ENCODE data around the gene MOK.

The MOK gene

DNA sequence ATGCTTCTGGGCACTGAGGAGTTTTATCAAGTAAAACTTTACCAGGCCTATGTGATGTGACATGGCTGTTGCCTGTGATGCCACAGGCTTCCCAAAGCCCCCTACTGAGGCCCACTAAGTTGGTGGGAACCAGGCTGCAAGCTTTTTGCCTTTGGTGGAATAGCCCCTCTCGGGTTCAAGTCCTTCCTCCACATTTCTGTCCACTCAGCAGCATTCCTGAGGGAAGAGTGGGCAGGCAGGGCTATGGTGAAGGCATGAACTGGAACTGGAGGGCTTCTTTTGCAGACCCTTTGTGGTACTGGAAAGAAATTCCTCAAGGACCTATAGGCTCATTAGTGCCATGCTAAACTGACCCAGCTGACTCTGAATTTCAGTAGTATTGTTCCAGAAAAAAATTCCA lies 116.8 kb downstream of the MOK start:
- H3K27ac ChIP-seq (ENCODE audit: low read depth, low read length) = no peak overlapping the region
- H3K9me3 ChIP-seq (ENCODE audit: control insufficient read depth, insufficient read depth, low read depth, low read length) = no peaks in the 10 kb centered on the region
- no peak overlapping the region for H3K9ac ChIP-seq (ENCODE audit: low read length)
- H3K36me3 ChIP-seq (ENCODE audit: control insufficient read depth, insufficient read depth, low read length) = no peaks in the 10 kb centered on the region
- peaks cover 30% of the 10 kb centered on the region for H3K4me1 ChIP-seq (ENCODE audit: control insufficient read depth, insufficient read depth, low read length)
- H3K27me3 ChIP-seq (ENCODE audit: control insufficient read depth, insufficient read depth, low read length) = no peaks in the 10 kb centered on the region
- no peak overlapping the region for H3K4me3 ChIP-seq (ENCODE audit: low read depth, low read length)

DNA sequence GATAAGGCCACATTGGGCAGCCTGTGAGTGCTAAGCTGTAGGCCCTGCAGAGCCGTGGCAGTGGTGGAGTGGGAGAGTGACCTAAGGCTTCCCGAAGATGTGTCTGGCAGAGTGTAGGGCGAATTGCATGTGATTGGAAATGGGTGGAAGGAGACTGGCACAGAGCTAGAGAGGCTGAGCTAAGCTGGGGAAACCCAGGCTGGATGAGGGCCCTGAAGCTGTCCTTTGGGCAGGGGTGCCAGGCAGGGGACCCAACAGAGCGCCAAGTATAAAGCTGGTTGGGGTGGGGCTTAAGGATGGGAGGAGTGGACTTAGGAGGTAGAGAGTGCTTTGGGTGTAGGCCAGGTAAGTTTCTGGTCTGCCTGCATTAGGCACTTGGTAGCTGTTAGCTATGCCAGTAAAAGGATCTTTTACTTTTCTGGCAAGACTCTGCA lies 117.4 kb downstream of the MOK start:
- no peaks in the 10 kb centered on the region for H3K27me3 ChIP-seq (ENCODE audit: control insufficient read depth, insufficient read depth, low read length)
- no peaks in the 10 kb centered on the region for H3K9me3 ChIP-seq (ENCODE audit: control insufficient read depth, insufficient read depth, low read depth, low read length)
- no peak overlapping the region for H3K27ac ChIP-seq (ENCODE audit: low read depth, low read length)
- H3K4me3 ChIP-seq (ENCODE audit: low read depth, low read length) = no peak overlapping the region
- H3K36me3 ChIP-seq (ENCODE audit: control insufficient read depth, insufficient read depth, low read length) = no peaks in the 10 kb centered on the region
- peaks cover 29% of the 10 kb centered on the region for H3K4me1 ChIP-seq (ENCODE audit: control insufficient read depth, insufficient read depth, low read length)
- H3K9ac ChIP-seq (ENCODE audit: low read length) = no peak overlapping the region

DNA sequence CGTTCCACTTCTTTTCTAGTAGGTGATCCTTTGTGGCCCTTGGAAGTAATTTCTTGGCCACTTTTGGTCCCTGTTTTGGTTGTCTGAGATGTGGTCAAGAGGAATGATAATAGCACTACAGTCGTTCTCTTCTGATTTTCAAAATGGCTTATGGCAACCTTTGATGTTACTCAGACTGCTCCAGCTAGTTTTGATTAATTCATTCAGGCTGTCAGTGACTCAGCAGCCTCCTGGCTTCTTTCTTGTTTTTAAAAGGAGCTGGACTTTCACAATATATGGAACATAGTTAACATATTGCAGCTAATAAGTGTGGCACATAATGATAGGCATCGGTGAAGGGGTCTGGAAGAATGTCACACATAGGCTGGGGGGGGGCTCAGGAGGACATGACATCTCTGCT lies 117.9 kb downstream of the MOK start:
- no peaks in the 10 kb centered on the region for H3K27me3 ChIP-seq (ENCODE audit: control insufficient read depth, insufficient read depth, low read length)
- no peak overlapping the region for H3K27ac ChIP-seq (ENCODE audit: low read depth, low read length)
- no peaks in the 10 kb centered on the region for H3K9me3 ChIP-seq (ENCODE audit: control insufficient read depth, insufficient read depth, low read depth, low read length)
- no peaks in the 10 kb centered on the region for H3K36me3 ChIP-seq (ENCODE audit: control insufficient read depth, insufficient read depth, low read length)
- peaks cover 29% of the 10 kb centered on the region for H3K4me1 ChIP-seq (ENCODE audit: control insufficient read depth, insufficient read depth, low read length)
- H3K4me3 ChIP-seq (ENCODE audit: low read depth, low read length) = no peak overlapping the region
- no peak overlapping the region for H3K9ac ChIP-seq (ENCODE audit: low read length)

DNA sequence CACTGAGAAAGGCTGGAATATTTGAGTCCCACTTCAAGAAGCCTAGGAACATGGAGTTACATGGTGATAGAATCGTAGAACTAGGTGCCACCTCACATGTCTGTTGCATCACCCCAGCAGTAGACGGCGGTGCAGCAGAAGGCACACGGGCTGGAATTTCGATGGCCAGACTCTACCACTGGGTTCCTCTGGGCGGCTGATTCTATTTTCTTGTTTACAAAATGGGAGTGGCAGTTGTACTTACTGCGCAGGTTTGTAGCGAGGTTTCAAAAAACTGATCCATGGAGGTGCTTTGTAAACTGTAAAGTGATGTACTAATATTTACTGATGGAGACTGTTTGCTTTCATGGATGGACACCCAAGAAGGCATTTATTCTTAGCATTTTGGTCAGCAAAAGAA lies 119.6 kb downstream of the MOK start:
- Histone ChIP-seq H3K4me3 (ENCODE audit: low read depth, low read length) (no peak overlapping the region), H3K4me1 (ENCODE audit: control insufficient read depth, insufficient read depth, low read length) (peaks cover 18% of the 10 kb centered on the region), H3K9ac (ENCODE audit: low read length) (no peak overlapping the region), H3K27me3 (ENCODE audit: control insufficient read depth, insufficient read depth, low read length) (no peaks in the 10 kb centered on the region), H3K9me3 (ENCODE audit: control insufficient read depth, insufficient read depth, low read depth, low read length) (no peaks in the 10 kb centered on the region), H3K27ac (ENCODE audit: low read depth, low read length) (no peak overlapping the region), H3K36me3 (ENCODE audit: control insufficient read depth, insufficient read depth, low read length) (no peaks in the 10 kb centered on the region)

DNA sequence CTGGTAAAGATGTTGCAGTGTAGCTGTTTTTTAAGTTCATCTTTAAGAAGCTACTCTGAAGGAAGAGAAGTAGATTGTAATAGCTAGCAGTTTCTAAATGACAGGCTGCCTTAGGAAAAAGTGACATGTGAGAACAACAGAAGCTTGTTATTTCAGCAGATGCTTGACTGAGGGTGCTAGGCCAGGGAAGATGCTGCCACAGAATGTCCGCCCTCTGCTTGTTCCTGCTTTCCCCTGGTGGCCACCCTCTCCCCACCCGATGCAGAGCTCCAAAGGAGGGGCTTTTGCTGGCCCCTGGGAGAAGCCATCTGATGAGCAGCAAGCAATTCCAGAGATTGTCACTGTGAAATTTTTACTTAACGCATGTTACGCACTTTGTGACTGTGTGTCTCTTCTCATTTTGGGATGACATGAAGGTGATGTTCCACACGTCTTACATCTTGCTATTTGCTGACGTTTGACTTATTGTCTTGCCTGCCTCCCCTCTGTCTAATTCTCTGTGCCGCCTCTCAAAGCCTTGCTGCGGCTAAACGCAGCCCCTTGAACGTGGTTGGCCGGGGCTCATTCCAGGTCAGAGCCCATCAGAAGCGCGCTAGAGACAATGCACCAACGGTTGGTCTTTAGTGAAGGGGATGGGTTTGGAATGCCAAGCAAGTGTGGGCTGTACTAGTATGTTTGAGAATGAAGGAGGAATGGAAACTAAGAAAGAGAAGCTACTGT lies 120.5 kb downstream of the MOK start:
- peaks cover 15% of the 10 kb centered on the region for H3K4me1 ChIP-seq (ENCODE audit: control insufficient read depth, insufficient read depth, low read length)
- H3K9me3 ChIP-seq (ENCODE audit: control insufficient read depth, insufficient read depth, low read depth, low read length) = no peaks in the 10 kb centered on the region
- no peaks in the 10 kb centered on the region for H3K27me3 ChIP-seq (ENCODE audit: control insufficient read depth, insufficient read depth, low read length)
- no peak overlapping the region for H3K9ac ChIP-seq (ENCODE audit: low read length)
- no peak overlapping the region for H3K4me3 ChIP-seq (ENCODE audit: low read depth, low read length)
- no peak overlapping the region for H3K27ac ChIP-seq (ENCODE audit: low read depth, low read length)
- no peaks in the 10 kb centered on the region for H3K36me3 ChIP-seq (ENCODE audit: control insufficient read depth, insufficient read depth, low read length)

DNA sequence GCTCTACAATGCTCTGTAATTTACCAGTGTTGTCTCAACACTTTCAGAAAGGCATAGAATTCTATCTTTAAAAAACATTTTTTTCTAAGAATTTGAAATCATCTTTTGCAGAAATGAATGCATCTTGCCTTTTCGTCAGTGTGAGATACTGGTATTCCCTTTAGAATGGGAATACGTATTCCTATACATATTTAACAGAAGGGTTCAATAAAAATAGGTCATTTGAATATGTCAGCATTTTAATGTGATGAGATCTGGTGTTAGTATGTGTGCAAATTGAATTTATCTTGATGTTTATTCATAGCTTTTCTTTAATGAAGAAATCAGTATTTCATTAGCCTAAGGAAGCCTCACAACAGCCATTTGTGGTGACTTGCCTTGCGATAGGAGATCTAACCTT lies 121.1 kb downstream of the MOK start:
- Histone ChIP-seq H3K27ac (ENCODE audit: low read depth, low read length) (no peak overlapping the region), H3K9me3 (ENCODE audit: control insufficient read depth, insufficient read depth, low read depth, low read length) (no peaks in the 10 kb centered on the region), H3K4me1 (ENCODE audit: control insufficient read depth, insufficient read depth, low read length) (peaks cover 15% of the 10 kb centered on the region)

DNA sequence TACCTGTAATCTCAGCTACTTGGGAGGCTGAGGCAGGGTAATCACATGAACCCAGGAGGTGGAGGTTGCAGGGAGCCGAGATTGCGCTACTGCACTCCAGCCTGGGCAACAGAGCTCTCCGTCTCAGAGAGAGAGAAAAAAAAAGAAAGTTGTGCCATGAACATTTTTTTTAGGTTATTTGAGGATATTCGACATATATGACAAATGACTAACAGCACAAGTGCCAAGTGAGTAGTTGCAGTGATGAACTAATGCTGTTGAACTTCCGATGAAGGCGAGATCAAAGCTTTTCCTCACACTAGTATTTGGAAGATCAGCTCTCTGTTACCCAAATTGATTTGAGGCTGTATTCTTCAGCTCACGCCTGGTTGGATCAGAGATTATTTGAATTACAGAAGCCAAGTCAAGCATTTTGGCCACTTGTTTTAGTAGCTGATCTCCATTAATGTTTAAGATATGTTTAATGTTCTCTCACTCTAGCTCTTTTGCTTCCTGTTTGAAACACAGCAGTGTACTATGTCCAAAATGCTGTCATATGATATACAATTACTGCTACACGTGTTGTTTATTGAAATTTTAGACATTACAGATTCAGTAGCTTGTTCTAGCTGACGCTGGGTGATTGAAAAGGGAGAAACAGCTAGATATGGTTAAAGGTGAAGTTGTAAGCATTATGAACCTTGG lies 121.9 kb downstream of the MOK start:
- Histone ChIP-seq H3K4me1 (ENCODE audit: control insufficient read depth, insufficient read depth, low read length) (peaks cover 15% of the 10 kb centered on the region), H3K4me3 (ENCODE audit: low read depth, low read length) (no peak overlapping the region), H3K36me3 (ENCODE audit: control insufficient read depth, insufficient read depth, low read length) (0 out of 2 replicates have a peak, but pooled peaks cover 5% of the 10 kb centered on the region), H3K9ac (ENCODE audit: low read length) (no peak overlapping the region), H3K27me3 (ENCODE audit: control insufficient read depth, insufficient read depth, low read length) (no peaks in the 10 kb centered on the region), H3K27ac (ENCODE audit: low read depth, low read length) (no peak overlapping the region), H3K9me3 (ENCODE audit: control insufficient read depth, insufficient read depth, low read depth, low read length) (no peaks in the 10 kb centered on the region)

More for the DNA sequence above, 121.1 kb downstream of the MOK start:
- no peak overlapping the region for H3K9ac ChIP-seq (ENCODE audit: low read length)
- no peaks in the 10 kb centered on the region for H3K36me3 ChIP-seq (ENCODE audit: control insufficient read depth, insufficient read depth, low read length)
- no peaks in the 10 kb centered on the region for H3K27me3 ChIP-seq (ENCODE audit: control insufficient read depth, insufficient read depth, low read length)
- H3K4me3 ChIP-seq (ENCODE audit: low read depth, low read length) = no peak overlapping the region

DNA sequence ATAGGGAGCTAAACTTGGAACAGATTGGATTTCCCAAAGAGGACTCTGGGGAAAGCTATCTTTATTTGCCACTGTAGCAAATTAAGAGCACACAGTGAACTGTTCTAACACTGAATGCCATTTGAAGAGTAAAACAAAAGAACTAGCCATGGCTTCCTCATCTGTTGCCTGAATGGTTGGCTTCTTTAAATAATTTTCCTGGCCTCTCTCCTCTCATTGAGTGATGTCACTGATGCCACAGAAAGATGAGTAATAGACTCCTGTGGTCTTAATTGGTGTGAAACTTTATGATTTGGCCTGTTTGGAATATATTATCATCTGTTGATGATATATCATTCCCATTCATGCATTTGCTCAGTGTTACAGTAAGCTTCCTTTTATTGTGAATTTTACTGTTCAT lies 122.8 kb downstream of the MOK start:
- Histone ChIP-seq H3K27ac (ENCODE audit: low read depth, low read length) (no peak overlapping the region), H3K9ac (ENCODE audit: low read length) (no peak overlapping the region), H3K9me3 (ENCODE audit: control insufficient read depth, insufficient read depth, low read depth, low read length) (no peaks in the 10 kb centered on the region), H3K36me3 (ENCODE audit: control insufficient read depth, insufficient read depth, low read length) (0 out of 2 replicates have a peak, but pooled peaks cover 5% of the 10 kb centered on the region), H3K4me1 (ENCODE audit: control insufficient read depth, insufficient read depth, low read length) (peaks cover 12% of the 10 kb centered on the region), H3K27me3 (ENCODE audit: control insufficient read depth, insufficient read depth, low read length) (no peaks in the 10 kb centered on the region), H3K4me3 (ENCODE audit: low read depth, low read length) (no peak overlapping the region)

DNA sequence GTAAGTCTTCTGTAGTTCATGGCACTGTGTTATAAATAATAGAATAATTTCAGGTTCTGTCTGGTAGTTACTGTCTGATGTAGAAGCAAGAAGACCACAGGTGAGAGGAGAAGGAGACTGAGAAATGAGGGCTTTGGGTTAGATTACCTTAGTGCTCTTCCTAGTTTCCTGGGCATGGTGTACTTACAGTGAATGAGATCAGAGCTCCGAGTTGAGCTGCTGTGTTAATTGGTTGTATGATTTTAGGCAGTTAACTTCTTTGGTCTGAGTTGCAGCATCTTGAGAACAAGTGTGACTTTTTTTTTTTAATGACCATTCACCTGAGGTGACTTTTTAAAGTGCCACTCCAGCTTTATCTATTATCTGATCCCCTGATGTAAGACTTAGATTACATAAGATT lies 123.8 kb downstream of the MOK start:
- H3K9ac ChIP-seq (ENCODE audit: low read length) = no peak overlapping the region
- 0 out of 2 replicates have a peak, but pooled peaks cover 5% of the 10 kb centered on the region for H3K36me3 ChIP-seq (ENCODE audit: control insufficient read depth, insufficient read depth, low read length)
- H3K4me3 ChIP-seq (ENCODE audit: low read depth, low read length) = no peak overlapping the region
- no peak overlapping the region for H3K27ac ChIP-seq (ENCODE audit: low read depth, low read length)
- peaks cover 12% of the 10 kb centered on the region for H3K4me1 ChIP-seq (ENCODE audit: control insufficient read depth, insufficient read depth, low read length)
- H3K9me3 ChIP-seq (ENCODE audit: control insufficient read depth, insufficient read depth, low read depth, low read length) = no peaks in the 10 kb centered on the region
- H3K27me3 ChIP-seq (ENCODE audit: control insufficient read depth, insufficient read depth, low read length) = no peaks in the 10 kb centered on the region

DNA sequence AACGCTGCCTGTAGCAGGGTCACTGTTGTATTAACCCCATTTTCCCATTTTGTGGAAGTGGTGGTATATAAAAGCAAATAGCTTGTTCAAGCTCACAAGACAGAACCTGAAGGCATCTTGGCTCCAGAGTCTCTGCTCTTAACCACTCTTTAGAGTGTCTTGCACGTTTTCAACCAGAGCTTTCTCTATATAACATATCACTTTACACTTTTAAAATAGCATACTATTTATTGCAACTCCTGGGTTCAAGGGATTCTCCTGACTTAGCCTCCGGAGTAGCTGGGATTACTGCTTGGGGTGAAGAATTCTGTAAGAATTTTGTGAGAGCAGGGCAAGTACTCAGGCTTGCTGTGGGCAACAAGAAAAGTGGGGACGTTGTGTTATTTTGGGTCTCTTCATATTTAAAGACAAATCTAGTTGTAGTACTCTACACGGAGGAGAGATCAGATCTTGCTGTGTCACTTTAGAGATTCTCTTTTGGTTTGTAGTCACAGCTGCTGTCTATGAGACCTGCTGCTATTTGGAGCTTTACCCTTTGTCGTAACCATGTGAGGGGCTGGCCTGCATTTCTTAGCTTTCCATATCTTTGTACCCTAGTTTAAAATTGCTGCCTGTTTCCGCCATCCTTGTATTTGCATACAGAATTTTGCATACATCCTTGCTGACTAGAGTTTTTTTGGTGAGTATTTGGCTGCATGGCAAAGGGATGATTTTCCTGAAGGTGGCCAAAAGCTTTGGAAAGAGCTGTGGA lies 124.5 kb downstream of the MOK start:
- 0 out of 2 replicates have a peak, but pooled peaks cover 5% of the 10 kb centered on the region for H3K36me3 ChIP-seq (ENCODE audit: control insufficient read depth, insufficient read depth, low read length)
- H3K27ac ChIP-seq (ENCODE audit: low read depth, low read length) = no peak overlapping the region
- peaks cover 12% of the 10 kb centered on the region for H3K4me1 ChIP-seq (ENCODE audit: control insufficient read depth, insufficient read depth, low read length)
- no peaks in the 10 kb centered on the region for H3K9me3 ChIP-seq (ENCODE audit: control insufficient read depth, insufficient read depth, low read depth, low read length)
- no peak overlapping the region for H3K9ac ChIP-seq (ENCODE audit: low read length)
- no peaks in the 10 kb centered on the region for H3K27me3 ChIP-seq (ENCODE audit: control insufficient read depth, insufficient read depth, low read length)
- no peak overlapping the region for H3K4me3 ChIP-seq (ENCODE audit: low read depth, low read length)
